GM12878 (cell line): ENCODE measurements around the gene PABPC1L. TPM values are rescaled to one million over a fixed set of nuclear protein-coding genes. Genes with fewer than 3 reads are reported as not detected.

ENCODE experiments used
- ATAC-seq: fragments of 200-7000 bp; cut with Tn5 transposase; 3 replicates; pipeline ENCODE4 v1.9.1; 2020; ENCODE audit warnings: mild to moderate bottlenecking, moderate library complexity
- BruUV-seq: library from RNA; stranded (reverse); fragments of 400-500 nt; replicated peaks from 2 replicates; lab custom pipeline; 2021; lab: Mats Ljungman, UMichigan
- CTCF ChIA-PET: fragments of 300-600 bp; sonication (Branson Sonifier 250); formaldehyde crosslinking; extraction: SDS; loops from one replicate; lab custom pipeline; 2021; ENCODE audit warnings: inconsistent platforms; lab: Yijun Ruan, JAX
- POLR2A ChIA-PET: fragments of 350-600 bp; formaldehyde crosslinking; extraction: SDS; loops from one replicate; lab custom pipeline; 2021; ENCODE audit warnings: inconsistent platforms; lab: Charles Lee
- RAD21 ChIA-PET: fragments of 300-600 bp; sonication (Branson Sonifier 250); formaldehyde crosslinking; loops from one replicate; lab custom pipeline; 2023; ENCODE audit warnings: antibody characterized with exemption; ENCODE audit not compliant: unreplicated experiment; lab: Charles Lee
- SMC1A ChIA-PET: fragments of 300-600 bp; sonication (Branson Sonifier 250); formaldehyde crosslinking; loops from one replicate; lab custom pipeline; 2023; ENCODE audit not compliant: unreplicated experiment, uncharacterized antibody; lab: Charles Lee
- DNase-seq: peaks from one replicate; pipeline ENCODE4 v3.0.0-alpha.2; 2011; ENCODE audit warnings: low read depth, low spot score
- FAIRE-seq: peaks from 3 replicates; lab custom pipeline; 2011; peaks lifted over from hg19 to GRCh38; lab: Jason Lieb, UNC
- H2AFZ ChIP-seq: 2 replicates; pipeline ENCODE4 v1.6.0; 2011; ENCODE audit warnings: low read depth, low read length, control low read depth; ENCODE audit not compliant: control insufficient read depth
- H3K27ac ChIP-seq: 2 replicates; pipeline ENCODE4 v1.5.1; 2011; ENCODE audit warnings: control low read depth; ENCODE audit not compliant: control insufficient read depth, insufficient read depth
- H3K27me3 ChIP-seq, 2 experiments: replicated peaks in 1 of 2; 2 replicates each; pipeline versions ENCODE4 v1.6.0 to v1.6.1; 2011; ENCODE audit warnings: low read length in 1 of 2; ENCODE audit not compliant: control insufficient read depth in 2 of 2, insufficient read depth in 2 of 2
- H3K36me3 ChIP-seq, 2 experiments: 2 replicates each; pipeline ENCODE4 v1.5.1; 2011; ENCODE audit warnings: low read length in 1 of 2; ENCODE audit not compliant: control insufficient read depth in 2 of 2, insufficient read depth in 2 of 2
- H3K4me1 ChIP-seq: 2 replicates; pipeline ENCODE4 v1.6.1; 2011; ENCODE audit warnings: mild to moderate bottlenecking, low read length, moderate library complexity, mixed read lengths; ENCODE audit not compliant: control insufficient read depth, insufficient read depth
- H3K4me2 ChIP-seq: 2 replicates; pipeline ENCODE4 v1.6.0; 2011; ENCODE audit warnings: control low read depth; ENCODE audit not compliant: control insufficient read depth, insufficient read depth
- H3K4me3 ChIP-seq: fragments of 200-600 bp; sonication (generic); 2 replicates; pipeline ENCODE4 v1.5.1; 2016
- H3K79me2 ChIP-seq: 2 replicates; pipeline ENCODE4 v1.6.0; 2011; ENCODE audit warnings: low read length; ENCODE audit not compliant: control insufficient read depth, insufficient read depth
- H3K9ac ChIP-seq: 2 replicates; pipeline ENCODE4 v1.8.0; 2011; ENCODE audit warnings: low read length, control low read depth, mixed read lengths; ENCODE audit not compliant: control insufficient read depth, insufficient read depth
- H3K9me3 ChIP-seq: replicated peaks from 3 replicates; pipeline ENCODE4 v1.5.1; 2011; ENCODE audit warnings: mild to moderate bottlenecking, low read length; ENCODE audit not compliant: control insufficient read depth, insufficient read depth
- H4K20me1 ChIP-seq: 2 replicates; pipeline ENCODE4 v1.6.0; 2011; ENCODE audit not compliant: control insufficient read depth, insufficient read depth
- E2F4 ChIP-seq: IDR thresholded peaks from 2 replicates; pipeline ENCODE4 v1.6.1; 2012; ENCODE audit warnings: low read depth, low read length, improper control_type of control experiment
- MYC ChIP-seq: IDR thresholded peaks from 2 replicates; pipeline ENCODE4 v1.6.1; 2011; ENCODE audit warnings: mild to moderate bottlenecking, low read length, moderate library complexity, inconsistent platforms; ENCODE audit not compliant: insufficient read depth, insufficient replicate concordance, insufficient read length, severe bottlenecking
- NR2C2 ChIP-seq: IDR thresholded peaks from 2 replicates; pipeline ENCODE4 v1.6.1; 2011; ENCODE audit warnings: borderline replicate concordance, low read depth; ENCODE audit not compliant: control insufficient read depth, insufficient read length
- STAT1 ChIP-seq: fragments of 450-650 bp; conservative IDR thresholded peaks from 2 replicates; pipeline ENCODE4 v1.6.1; 2014; ENCODE audit warnings: antibody characterized with exemption, mild to moderate bottlenecking
- WGBS: methylation state at CpG from one replicate; pipeline ENCODE4 v1.1.6; 2016; ENCODE audit warnings: low lambda C conversion rate; ENCODE audit not compliant: insufficient replicate concordance, insufficient coverage; ENCODE audit errors: missing lambda C conversion rate; 5-methylcytosine and 5-hydroxymethylcytosine counted together
- in situ Hi-C: fragments of 300-500 bp; cut with MboI; formaldehyde crosslinking; loops from 9 replicates; pipeline ENCODE4 v1.14.3; 2018; ENCODE audit warnings: mixed read lengths
- intact Hi-C: fragments of 100-400 bp; cut with micrococcal nuclease; formaldehyde crosslinking; loops from one replicate; pipeline ENCODE4 v1.14.2; 2022; ENCODE audit not compliant: unreplicated experiment
- polyA plus RNA-seq, 11 experiments: library from polyadenylated mRNA; depleted of rRNA in 4 of 11; unstranded in 6 of 11; stranded (reverse) in 5 of 11; fragments of >200 nt; fragmentation: Nextera tagmentation in 4 of 11; fragmentation: Illumina TruSeq in 1 of 11; extraction: Ambion mirVana in 4 of 11; extraction: Trizol in 1 of 11; gene quantifications; 1 replicate in 1 of 11; 2 replicates in 10 of 11; pipeline versions ENCODE4 v1.2.1 to v1.2.3, GENCODE V29; 2011 to 2016; ENCODE audit warnings: inconsistent platforms in 2 of 11, missing spikeins in 2 of 11, low read depth in 1 of 11
- total RNA-seq, 4 experiments: library from RNA; depleted of rRNA in 3 of 4; stranded (reverse); fragments of >200 nt in 3 of 4; fragmentation: Illumina TruSeq in 1 of 4; extraction: Trizol in 1 of 4; gene quantifications; 2 replicates each; pipeline versions ENCODE4 v1.2.1 to v1.2.3, GENCODE V29; 2013 to 2021

PABPC1L gene
- total and polyA plus RNA-seq, 10 of the 15 experiments (the other 5 are each of a cell fraction or from before 2014, with no cell fraction given) = 6.1 to 66.8 (median 11.9) TPM

- no peak overlapping the region for H2AFZ ChIP-seq
- H3K79me2 ChIP-seq = no peaks in the 10 kb centered on the region
- no peak overlapping the region for H3K4me2 ChIP-seq
- no TSS peak for BruUV-seq
- ChIA-PET POLR2A (no interaction called here), CTCF (interaction anchor here (1.6 kb wide), 1 partner anchor 25 kb away, joined by 7 read pairs; no protein-coding TSS in a partner anchor), SMC1A (interaction anchor here (1.0 to 1.2 kb wide), 3 partner anchors 17 to 99 kb away, joined by 3 read pairs; no protein-coding TSS in a partner anchor), RAD21 (no interaction called here)
- H3K4me3 ChIP-seq = no peak overlapping the region
- 98% methylated on average over 2 of the region's 2 CpGs for WGBS
- H4K20me1 ChIP-seq = no peaks in the 10 kb centered on the region
- intact Hi-C loops (no loop called here), in situ Hi-C loops (no loop called here)
- no peaks in the 10 kb centered on the region for H3K9me3 ChIP-seq
- DNase-seq (no peak), ATAC-seq (no peak), FAIRE-seq (no peak)
- H3K9ac ChIP-seq = no peak overlapping the region
- peaks cover 4 to 6% of the 10 kb centered on the region in 2 experiments; a peak in 3 of 4 replicates for H3K36me3 ChIP-seq
- no peak overlapping the region for H3K27ac ChIP-seq
- H3K27me3 ChIP-seq = no peaks in the 10 kb centered on the region
- no peaks in the 10 kb centered on the region for H3K4me1 ChIP-seq
- TF ChIP-seq MYC = no peak
- TF ChIP-seq STAT1 = no peak
Observed at GRCh38 chr20:44917399-44917798, 7.5 kb downstream of the PABPC1L start.

GRCh38 chr20:44918342-44918741 lies 8.5 kb downstream of the PABPC1L start:
- Histone ChIP-seq H3K27ac (no peak overlapping the region), H3K36me3 (peaks cover 4 to 6% of the 10 kb centered on the region in 2 experiments; a peak in 3 of 4 replicates), H4K20me1 (no peaks in the 10 kb centered on the region), H3K4me2 (no peak overlapping the region), H3K79me2 (no peaks in the 10 kb centered on the region), H3K9ac (no peak overlapping the region), H3K27me3 (no peaks in the 10 kb centered on the region), H3K9me3 (no peaks in the 10 kb centered on the region), H3K4me3 (no peak overlapping the region), H3K4me1 (no peaks in the 10 kb centered on the region), H2AFZ (no peak overlapping the region)
- POLR2A ChIA-PET = interaction anchor here (1.6 kb wide), 1 partner anchor 39 kb away, joined by 3 read pairs; no protein-coding TSS in a partner anchor
- SMC1A ChIA-PET = interaction anchor here (1.1 to 1.2 kb wide), 2 partner anchors 49 to 98 kb away, joined by 3 read pairs; no protein-coding TSS in a partner anchor
- no peak for DNase-seq
- RAD21 ChIA-PET = no interaction called here
- intact Hi-C loops = no loop called here
- CTCF ChIA-PET = interaction anchor here (1.4 kb wide), 1 partner anchor 126 kb away, joined by 3 read pairs; no protein-coding TSS in a partner anchor
- no TSS peak for BruUV-seq
- TF ChIP-seq NR2C2 = no peak
- no peak for TF ChIP-seq E2F4
- no peak for ATAC-seq
- WGBS = 96% methylated on average over 3 of the region's 3 CpGs
- FAIRE-seq = no peak
- in situ Hi-C loops = no loop called here
